Measurements from ENCODE around the gene TIMP2. TPM values are rescaled to one million over a fixed set of nuclear protein-coding genes. Genes with fewer than 3 reads are reported as not detected.
A peak's percentile ranks its signal among the peaks of the same experiment; 100 is the strongest.

The TIMP2 gene
- total RNA-seq, 4 donors from 2014 or later: 52.9 to 133 (median 82.2) TPM

GRCh38 chr17:78937561-78937960 lies 12.4 kb upstream of the TIMP2 start:
- no peaks in the 10 kb centered on the region for H3K36me3 ChIP-seq
- H3K4me1 ChIP-seq: peaks cover 14 to 32% of the 10 kb centered on the region in 2 donors
- no peaks in the 10 kb centered on the region for H3K9me3 ChIP-seq
- intact Hi-C loops (cut with DNase I): no loop called here
- no peak for TF ChIP-seq POLR2A (IDR thresholded peaks at IDR 0.05)
- TF ChIP-seq CTCF (IDR thresholded peaks at IDR 0.05): no peak
- H3K4me3 ChIP-seq (replicated peaks in 1 of 3): no peak overlapping the region
- 79 to 87% methylated on average over 11 of the region's 11 CpGs for WGBS, 2 donors
- no peaks in the 10 kb centered on the region for H3K27me3 ChIP-seq
- DNase-seq: no peak
- no peak overlapping the region for H3K27ac ChIP-seq

GRCh38 chr17:78935419-78936323 lies 10.5 kb upstream of the TIMP2 start:
- no peak for DNase-seq

GRCh38 chr17:78934681-78935418 lies 9.7 kb upstream of the TIMP2 start:
- H3K27me3 ChIP-seq: no peaks in the 10 kb centered on the region
- H3K9me3 ChIP-seq: no peaks in the 10 kb centered on the region
- TF ChIP-seq CTCF (IDR thresholded peaks at IDR 0.05) (no peak), POLR2A (IDR thresholded peaks at IDR 0.05) (no peak)
- WGBS, 2 donors: 66 to 75% methylated on average over 12 of the region's 19 CpGs
- intact Hi-C loops (cut with DNase I): no loop called here
- H3K4me3 ChIP-seq (replicated peaks in 1 of 3): no peak overlapping the region
- H3K4me1 ChIP-seq: peaks cover 14 to 31% of the 10 kb centered on the region in 2 donors
- H3K27ac ChIP-seq: peak overlapping the region; percentile 77 to 94 (median 86)
- H3K36me3 ChIP-seq: no peaks in the 10 kb centered on the region
- peak in 1 of 2 donors; percentile 16 for DNase-seq

More at GRCh38 chr17:78935419-78936323, 10.5 kb upstream of the TIMP2 start:
- peak overlapping the region in 2 of 3 donors; percentile 86 to 94 for H3K27ac ChIP-seq
- no peaks in the 10 kb centered on the region for H3K9me3 ChIP-seq
- no peaks in the 10 kb centered on the region for H3K36me3 ChIP-seq
- intact Hi-C loops (cut with DNase I): no loop called here
- no peak for TF ChIP-seq CTCF (IDR thresholded peaks at IDR 0.05)
- no peak for TF ChIP-seq POLR2A (IDR thresholded peaks at IDR 0.05)
- H3K27me3 ChIP-seq: no peaks in the 10 kb centered on the region
- WGBS, 2 donors: 76 to 81% methylated on average over 30 of the region's 33 CpGs
- peaks cover 14 to 32% of the 10 kb centered on the region in 2 donors for H3K4me1 ChIP-seq
- no peak overlapping the region for H3K4me3 ChIP-seq (replicated peaks in 1 of 3)

- Histone ChIP-seq H3K4me3 (replicated peaks in 1 of 3) (no peak overlapping the region), H3K9me3 (no peaks in the 10 kb centered on the region), H3K36me3 (no peaks in the 10 kb centered on the region), H3K27me3 (no peaks in the 10 kb centered on the region), H3K27ac (peak overlapping the region; percentile 77 to 94 (median 86)), H3K4me1 (peaks cover 14 to 29% of the 10 kb centered on the region in 2 donors)
- intact Hi-C loops (cut with DNase I): no loop called here
- peak; percentile 94 for DNase-seq
- no peak for TF ChIP-seq CTCF (IDR thresholded peaks at IDR 0.05)
- peak in 1 of 2 donors; percentile 19 for TF ChIP-seq POLR2A (IDR thresholded peaks at IDR 0.05)
- 10 to 11% methylated on average over 8 to 13 of the region's 16 CpGs for WGBS, 2 donors
Measured at GRCh38 chr17:78933959-78934568, 8.9 kb upstream of the TIMP2 start.
